Osteocyte (in vitro differentiated cells): Measurements from ENCODE around the gene KCNQ2. TPM values are rescaled to one million over a fixed set of nuclear protein-coding genes. Genes with fewer than 3 reads are reported as not detected.
"Not testable (repeated sequence)": the region's sequence is repeated elsewhere in the genome, so short reads cannot be mapped to it uniquely, and the experiment has no call there.

Experiments used
- DNase-seq: peaks from one replicate; pipeline ENCODE4 v3.0.0; 2021; ENCODE audit warnings: mixed read lengths; ENCODE audit not compliant: unreplicated experiment; ENCODE audit errors: extremely low spot score
- H3K27ac Mint-ChIP-seq: one replicate; pipeline ENCODE4 v1.8.0; 2021; ENCODE audit warnings: mild to moderate bottlenecking, mixed read lengths; ENCODE audit not compliant: unreplicated experiment
- H3K27me3 Mint-ChIP-seq: one replicate; pipeline ENCODE4 v1.8.0; 2021; ENCODE audit warnings: mixed read lengths; ENCODE audit not compliant: unreplicated experiment
- H3K36me3 Mint-ChIP-seq: one replicate; pipeline ENCODE4 v1.8.0; 2021; ENCODE audit warnings: mixed read lengths; ENCODE audit not compliant: unreplicated experiment
- H3K4me1 Mint-ChIP-seq: one replicate; pipeline ENCODE4 v1.8.0; 2021; ENCODE audit warnings: mixed read lengths; ENCODE audit not compliant: unreplicated experiment
- H3K4me3 Mint-ChIP-seq: one replicate; pipeline ENCODE4 v1.8.0; 2021; ENCODE audit warnings: mild to moderate bottlenecking, moderate library complexity, mixed read lengths; ENCODE audit not compliant: unreplicated experiment
- H3K9me3 Mint-ChIP-seq: one replicate; pipeline ENCODE4 v1.8.0; 2021; ENCODE audit warnings: mixed read lengths; ENCODE audit not compliant: unreplicated experiment
- CTCF ChIP-seq: fragments of 200-600 bp; sonication (generic); IDR thresholded peaks from 2 replicates; pipeline ENCODE4 v1.5.0; 2021; ENCODE audit warnings: antibody characterized with exemption, mild to moderate bottlenecking, moderate library complexity
- total RNA-seq: library from RNA; stranded (reverse); gene quantifications from 2 replicates; pipeline ENCODE4 v1.2.1, GENCODE V29; 2021

Gene KCNQ2
- total RNA-seq, 1 donor from 2014 or later = not detected

GRCh38 chr20:63519668-63520503 lies 47.4 kb upstream of the KCNQ2 start:
- H3K27ac Mint-ChIP-seq = peak overlapping the region; percentile 50
- no peak for DNase-seq
- peak overlapping the region; percentile 66 for H3K4me3 Mint-ChIP-seq
- peak; percentile 43 for TF ChIP-seq CTCF
- no peaks in the 10 kb centered on the region for H3K27me3 Mint-ChIP-seq
- H3K9me3 Mint-ChIP-seq = no peaks in the 10 kb centered on the region
- H3K36me3 Mint-ChIP-seq = peaks cover 11% of the 10 kb centered on the region
- peaks cover 15% of the 10 kb centered on the region for H3K4me1 Mint-ChIP-seq

GRCh38 chr20:63518946-63519667 lies 46.7 kb upstream of the KCNQ2 start:
- no peaks in the 10 kb centered on the region for H3K9me3 Mint-ChIP-seq
- H3K27ac Mint-ChIP-seq = peak overlapping the region; percentile 50
- peaks cover 11% of the 10 kb centered on the region for H3K36me3 Mint-ChIP-seq
- H3K4me1 Mint-ChIP-seq = peaks cover 15% of the 10 kb centered on the region
- peak overlapping the region; percentile 66 for H3K4me3 Mint-ChIP-seq
- no peak for TF ChIP-seq CTCF
- DNase-seq = no peak
- peaks cover 2% of the 10 kb centered on the region for H3K27me3 Mint-ChIP-seq

GRCh38 chr20:63518351-63518861 lies 46.0 kb upstream of the KCNQ2 start:
- H3K4me1 Mint-ChIP-seq = peaks cover 15% of the 10 kb centered on the region
- no peak for TF ChIP-seq CTCF
- H3K27ac Mint-ChIP-seq = no peak overlapping the region
- no peak overlapping the region for H3K4me3 Mint-ChIP-seq
- no peaks in the 10 kb centered on the region for H3K9me3 Mint-ChIP-seq
- peaks cover 5% of the 10 kb centered on the region for H3K27me3 Mint-ChIP-seq
- peaks cover 5% of the 10 kb centered on the region for H3K36me3 Mint-ChIP-seq
- no peak for DNase-seq

GRCh38 chr20:63517376-63518309 lies 45.2 kb upstream of the KCNQ2 start:
- H3K4me3 Mint-ChIP-seq = peak overlapping the region; percentile 48
- H3K36me3 Mint-ChIP-seq = peaks cover 3% of the 10 kb centered on the region
- no peak for TF ChIP-seq CTCF
- DNase-seq = no peak
- peaks cover 14% of the 10 kb centered on the region for H3K4me1 Mint-ChIP-seq
- no peak overlapping the region for H3K27ac Mint-ChIP-seq
- no peaks in the 10 kb centered on the region for H3K9me3 Mint-ChIP-seq
- H3K27me3 Mint-ChIP-seq = peaks cover 11% of the 10 kb centered on the region

- DNase-seq, H3K36me3 Mint-ChIP-seq, H3K27ac Mint-ChIP-seq, H3K4me3 Mint-ChIP-seq, H3K4me1 Mint-ChIP-seq, H3K9me3 Mint-ChIP-seq: not testable (repeated sequence)
- H3K27me3 Mint-ChIP-seq = peaks cover 30% of the 10 kb centered on the region
Observed at GRCh38 chr20:63514520-63514919, 42.1 kb upstream of the KCNQ2 start.
